ENCODE data around the gene DIP2B.

The DIP2B gene

GRCh38 chr12:50571786-50572185 lies 67.0 kb downstream of the DIP2B start:
- Mint-ChIP-seq H3K27ac (no peak overlapping the region), H3K27me3 (ENCODE audit: low read depth, poor library complexity) (no peaks in the 10 kb centered on the region), H3K36me3 (ENCODE audit: low read depth) (peaks cover 10% of the 10 kb centered on the region)

GRCh38 chr12:50572287-50572686 lies 67.5 kb downstream of the DIP2B start:
- no peak overlapping the region for H3K27ac Mint-ChIP-seq
- no peak overlapping the region for H3K4me3 Mint-ChIP-seq
- H3K27me3 Mint-ChIP-seq (ENCODE audit: low read depth, poor library complexity) = no peaks in the 10 kb centered on the region
- H3K9me3 Mint-ChIP-seq = peaks cover 8% of the 10 kb centered on the region
- no peak for TF ChIP-seq CTCF (IDR thresholded peaks at IDR 0.05)
- peaks cover 50% of the 10 kb centered on the region for H3K4me1 Mint-ChIP-seq
- peaks cover 6% of the 10 kb centered on the region for H3K36me3 Mint-ChIP-seq (ENCODE audit: low read depth)
- DNase-seq = no peak

More at GRCh38 chr12:50571786-50572185, 67.0 kb downstream of the DIP2B start:
- DNase-seq = no peak
- H3K4me3 Mint-ChIP-seq = no peak overlapping the region
- peaks cover 50% of the 10 kb centered on the region for H3K4me1 Mint-ChIP-seq
- H3K9me3 Mint-ChIP-seq = peaks cover 11% of the 10 kb centered on the region
- no peak for TF ChIP-seq CTCF (IDR thresholded peaks at IDR 0.05)

GRCh38 chr12:50572760-50573159 lies 68.0 kb downstream of the DIP2B start:
- Mint-ChIP-seq H3K27me3 (ENCODE audit: low read depth, poor library complexity) (no peaks in the 10 kb centered on the region), H3K27ac (no peak overlapping the region), H3K4me3 (no peak overlapping the region), H3K36me3 (ENCODE audit: low read depth) (peaks cover 3% of the 10 kb centered on the region), H3K4me1 (peaks cover 49% of the 10 kb centered on the region), H3K9me3 (peaks cover 7% of the 10 kb centered on the region)
- TF ChIP-seq CTCF (IDR thresholded peaks at IDR 0.05) = no peak
- no peak for DNase-seq

GRCh38 chr12:50573271-50573670 lies 68.5 kb downstream of the DIP2B start:
- TF ChIP-seq CTCF (IDR thresholded peaks at IDR 0.05) = no peak
- H3K4me3 Mint-ChIP-seq = no peak overlapping the region
- H3K27ac Mint-ChIP-seq = no peak overlapping the region
- H3K9me3 Mint-ChIP-seq = peaks cover 3% of the 10 kb centered on the region
- DNase-seq = no peak
- H3K4me1 Mint-ChIP-seq = peaks cover 44% of the 10 kb centered on the region
- no peaks in the 10 kb centered on the region for H3K27me3 Mint-ChIP-seq (ENCODE audit: low read depth, poor library complexity)
- H3K36me3 Mint-ChIP-seq (ENCODE audit: low read depth) = no peaks in the 10 kb centered on the region

GRCh38 chr12:50574601-50575348 lies 70.0 kb downstream of the DIP2B start:
- no peaks in the 10 kb centered on the region for H3K27me3 Mint-ChIP-seq (ENCODE audit: low read depth, poor library complexity)
- peak overlapping the region; percentile 91 for H3K27ac Mint-ChIP-seq
- H3K9me3 Mint-ChIP-seq = no peaks in the 10 kb centered on the region
- H3K4me1 Mint-ChIP-seq = peaks cover 33% of the 10 kb centered on the region
- DNase-seq = no peak
- no peak for TF ChIP-seq CTCF (IDR thresholded peaks at IDR 0.05)
- H3K36me3 Mint-ChIP-seq (ENCODE audit: low read depth) = no peaks in the 10 kb centered on the region
- H3K4me3 Mint-ChIP-seq = no peak overlapping the region

- no peaks in the 10 kb centered on the region for H3K36me3 Mint-ChIP-seq (ENCODE audit: low read depth)
- H3K27ac Mint-ChIP-seq = no peak overlapping the region
- H3K4me1 Mint-ChIP-seq = peaks cover 9% of the 10 kb centered on the region
- no peaks in the 10 kb centered on the region for H3K27me3 Mint-ChIP-seq (ENCODE audit: low read depth, poor library complexity)
- no peak for DNase-seq
- no peak for TF ChIP-seq CTCF (IDR thresholded peaks at IDR 0.05)
- H3K9me3 Mint-ChIP-seq = no peaks in the 10 kb centered on the region
- H3K4me3 Mint-ChIP-seq = no peak overlapping the region
These were observed 75.0 kb downstream of the DIP2B start for GRCh38 chr12:50579757-50580267.
